Hepatocyte (in vitro differentiated cells): ENCODE measurements around the gene FARP1.

Source experiments
- EZH2phosphoT487 ChIP-seq: fragments of 200-600 bp; sonication (generic); IDR thresholded peaks from one replicate; pipeline ENCODE4 v1.6.1; 2018; ENCODE audit warnings: antibody characterized with exemption, mild to moderate bottlenecking, low read depth, moderate library complexity; ENCODE audit not compliant: unreplicated experiment, severe bottlenecking
- TF ChIP-seq, protein P1 (sequence below): fragments of 200-600 bp; sonication (generic); IDR thresholded peaks from 2 replicates; pipeline ENCODE4 v1.5.1; 2016; ENCODE audit warnings: antibody characterized with exemption, mild to moderate bottlenecking; ENCODE audit not compliant: poor library complexity

DNA sequence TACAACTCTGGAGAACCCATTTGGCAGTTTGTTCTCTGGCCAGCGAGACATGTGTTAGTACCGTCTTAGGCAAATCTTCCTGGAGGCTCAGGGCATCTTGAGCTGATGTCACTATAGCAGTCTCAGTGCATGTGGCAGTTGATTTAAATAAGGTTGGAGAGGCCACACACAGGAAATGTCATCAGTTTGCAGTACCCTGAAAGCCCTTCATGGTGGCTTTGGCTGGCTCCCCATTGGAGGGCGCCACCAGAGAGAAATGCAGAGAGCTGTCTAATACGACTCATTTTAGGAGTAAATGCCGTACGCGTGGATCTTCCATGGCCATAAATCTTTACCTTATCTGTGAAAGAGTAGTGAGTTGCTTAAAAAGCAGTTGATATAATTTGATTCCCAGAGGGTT is 270.9 kb downstream of the FARP1 start:
- TF ChIP-seq, protein P1, sequence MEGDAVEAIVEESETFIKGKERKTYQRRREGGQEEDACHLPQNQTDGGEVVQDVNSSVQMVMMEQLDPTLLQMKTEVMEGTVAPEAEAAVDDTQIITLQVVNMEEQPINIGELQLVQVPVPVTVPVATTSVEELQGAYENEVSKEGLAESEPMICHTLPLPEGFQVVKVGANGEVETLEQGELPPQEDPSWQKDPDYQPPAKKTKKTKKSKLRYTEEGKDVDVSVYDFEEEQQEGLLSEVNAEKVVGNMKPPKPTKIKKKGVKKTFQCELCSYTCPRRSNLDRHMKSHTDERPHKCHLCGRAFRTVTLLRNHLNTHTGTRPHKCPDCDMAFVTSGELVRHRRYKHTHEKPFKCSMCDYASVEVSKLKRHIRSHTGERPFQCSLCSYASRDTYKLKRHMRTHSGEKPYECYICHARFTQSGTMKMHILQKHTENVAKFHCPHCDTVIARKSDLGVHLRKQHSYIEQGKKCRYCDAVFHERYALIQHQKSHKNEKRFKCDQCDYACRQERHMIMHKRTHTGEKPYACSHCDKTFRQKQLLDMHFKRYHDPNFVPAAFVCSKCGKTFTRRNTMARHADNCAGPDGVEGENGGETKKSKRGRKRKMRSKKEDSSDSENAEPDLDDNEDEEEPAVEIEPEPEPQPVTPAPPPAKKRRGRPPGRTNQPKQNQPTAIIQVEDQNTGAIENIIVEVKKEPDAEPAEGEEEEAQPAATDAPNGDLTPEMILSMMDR = no peak
- TF ChIP-seq EZH2phosphoT487 = no peak
